Activated naive CD4-positive, alpha-beta T cell treated with anti-CD3 and anti-CD28 coated beads, Interleukin-2, amount 10 ng/mL, durations not matched to agents 7 days and 5 days (primary cell): ENCODE data around the gene SMG7.

ENCODE experiments used
- CTCF ChIA-PET: fragments of 350-600 bp; sonication (Branson Sonifier 250); formaldehyde crosslinking; loops from one replicate; lab custom pipeline; 2021; ENCODE audit warnings: antibody characterized with exemption; lab: Charles Lee
- DNase-seq: peaks from one replicate; pipeline ENCODE4 v3.0.0-alpha.2; 2020
- H3K27ac Mint-ChIP-seq: one replicate; pipeline ENCODE4 v1.8.0; 2021; ENCODE audit warnings: mild to moderate bottlenecking, moderate library complexity, mixed read lengths
- H3K27me3 Mint-ChIP-seq: one replicate; pipeline ENCODE4 v1.8.0; 2021; ENCODE audit warnings: mild to moderate bottlenecking, mixed read lengths
- H3K36me3 Mint-ChIP-seq: one replicate; pipeline ENCODE4 v1.8.0; 2021; ENCODE audit warnings: mixed read lengths
- H3K4me1 Mint-ChIP-seq: one replicate; pipeline ENCODE4 v1.8.0; 2021; ENCODE audit warnings: mixed read lengths
- H3K4me3 Mint-ChIP-seq: one replicate; pipeline ENCODE4 v1.8.0; 2021; ENCODE audit warnings: mild to moderate bottlenecking, moderate library complexity, mixed read lengths
- H3K9me3 Mint-ChIP-seq: one replicate; pipeline ENCODE4 v1.8.0; 2021; ENCODE audit warnings: mixed read lengths

The SMG7 gene

DNA sequence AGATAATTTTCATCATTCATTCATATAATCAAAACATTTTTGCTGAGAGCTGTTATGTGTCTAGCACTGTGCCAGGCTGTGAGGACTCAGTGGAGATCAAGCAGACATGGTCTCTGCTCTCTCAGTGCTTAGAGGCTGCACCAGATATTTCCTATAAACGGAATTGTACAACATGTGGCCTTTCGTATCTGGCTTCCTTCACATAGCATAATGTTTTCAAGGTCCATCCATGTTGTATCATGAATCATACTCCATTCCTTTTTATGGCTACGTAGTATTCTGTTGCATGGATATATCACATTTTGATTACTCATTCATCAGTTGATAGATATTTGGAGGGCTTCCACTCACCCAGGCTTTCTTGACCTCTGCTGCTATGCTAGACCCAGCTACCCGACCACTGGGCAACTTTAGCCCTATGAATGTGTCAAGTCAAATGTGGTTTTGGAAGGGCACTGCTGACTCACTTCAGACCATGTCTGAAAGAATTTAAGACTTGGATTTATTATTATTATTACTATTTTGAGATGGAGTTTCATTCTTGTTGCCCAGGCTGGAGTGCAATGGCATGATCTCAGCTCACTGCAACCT, 99.5 kb downstream of the SMG7 start:
- peaks cover 1% of the 10 kb centered on the region for H3K36me3 Mint-ChIP-seq

DNA sequence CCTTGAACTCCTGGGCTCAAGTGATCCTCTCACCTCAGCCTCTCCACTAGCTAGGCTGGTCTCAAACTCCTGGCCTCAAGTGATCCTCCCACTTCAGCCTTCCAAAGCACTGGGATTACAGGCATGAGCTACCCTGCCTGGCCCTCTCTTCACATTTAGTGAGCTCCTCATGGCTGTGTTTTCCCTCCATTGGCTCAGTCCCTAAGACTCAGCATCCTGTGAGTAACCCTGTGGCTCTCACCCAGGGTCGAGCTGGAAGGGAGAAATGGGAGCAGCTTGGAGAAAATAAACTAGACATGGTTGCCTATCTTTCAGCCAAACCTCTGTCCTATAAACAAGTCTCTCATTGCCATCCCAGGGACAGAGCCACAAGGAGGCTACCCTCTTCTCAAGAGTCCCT, 100.4 kb downstream of the SMG7 start:
- no peaks in the 10 kb centered on the region for H3K9me3 Mint-ChIP-seq
- CTCF ChIA-PET, result no interaction called here
- no peak overlapping the region for H3K27ac Mint-ChIP-seq
- peaks cover 12% of the 10 kb centered on the region for H3K4me1 Mint-ChIP-seq
- no peak overlapping the region for H3K4me3 Mint-ChIP-seq
- no peak for DNase-seq
- H3K36me3 Mint-ChIP-seq, result peaks cover 3% of the 10 kb centered on the region
- H3K27me3 Mint-ChIP-seq, result peaks cover 15% of the 10 kb centered on the region

More for the DNA sequence above, 99.5 kb downstream of the SMG7 start:
- no peak overlapping the region for H3K27ac Mint-ChIP-seq
- H3K27me3 Mint-ChIP-seq, result peaks cover 17% of the 10 kb centered on the region
- H3K4me1 Mint-ChIP-seq, result peaks cover 17% of the 10 kb centered on the region
- CTCF ChIA-PET, result interaction anchor here (0.7 kb wide), 1 partner anchor 57 kb away, joined by 3 read pairs; no protein-coding TSS in a partner anchor
- H3K9me3 Mint-ChIP-seq, result no peaks in the 10 kb centered on the region
- no peak overlapping the region for H3K4me3 Mint-ChIP-seq
- no peak for DNase-seq

DNA sequence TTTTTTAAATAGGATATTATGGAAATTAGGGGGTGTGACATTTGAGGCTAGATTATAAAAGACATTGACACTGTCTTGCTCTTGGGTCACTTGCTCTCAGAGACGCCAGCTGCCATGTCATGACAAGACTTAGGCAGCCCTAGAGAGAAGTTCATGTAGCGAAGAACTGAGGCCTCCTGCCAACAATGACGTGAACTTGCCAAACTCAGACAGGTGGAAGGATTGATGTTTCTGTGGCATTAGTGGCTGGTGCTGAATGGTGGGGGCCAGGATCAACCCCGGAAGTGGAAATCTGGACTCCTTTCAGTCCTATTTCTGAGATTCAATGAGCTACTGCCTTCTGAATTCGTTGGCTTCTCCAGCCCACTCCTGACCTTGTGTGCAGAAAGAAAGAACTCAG, 103.3 kb downstream of the SMG7 start:
- Mint-ChIP-seq H3K27me3 (peaks cover 5% of the 10 kb centered on the region), H3K4me3 (no peak overlapping the region), H3K9me3 (no peaks in the 10 kb centered on the region), H3K27ac (no peak overlapping the region), H3K4me1 (peaks cover 26% of the 10 kb centered on the region), H3K36me3 (peaks cover 2% of the 10 kb centered on the region)
- CTCF ChIA-PET, result interaction anchor here (0.6 kb wide), 1 partner anchor 62 kb away, joined by 3 read pairs; no protein-coding TSS in a partner anchor
- DNase-seq, result no peak

DNA sequence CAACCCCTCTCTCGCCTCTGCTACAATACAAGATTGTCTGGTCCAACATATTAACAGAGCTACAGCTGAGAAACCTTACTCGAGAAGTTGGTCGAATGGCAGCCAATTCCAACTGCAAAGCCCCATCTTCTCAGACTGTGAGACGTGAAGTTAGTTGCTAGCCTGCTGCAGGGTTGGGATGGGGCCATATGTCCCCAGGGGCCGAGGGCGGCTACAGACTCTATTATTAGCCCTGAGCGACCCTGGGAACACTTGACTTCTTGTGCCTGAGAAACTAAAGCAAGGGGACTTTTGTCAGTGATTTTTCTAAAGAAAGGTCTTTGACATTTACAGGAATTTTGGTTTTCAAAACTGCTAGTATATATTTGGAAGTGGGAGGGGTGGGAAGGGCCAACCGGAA, 104.2 kb downstream of the SMG7 start:
- no peak overlapping the region for H3K27ac Mint-ChIP-seq
- H3K27me3 Mint-ChIP-seq, result peaks cover 5% of the 10 kb centered on the region
- peaks cover 3% of the 10 kb centered on the region for H3K36me3 Mint-ChIP-seq
- H3K4me1 Mint-ChIP-seq, result peaks cover 32% of the 10 kb centered on the region
- H3K4me3 Mint-ChIP-seq, result no peak overlapping the region
- H3K9me3 Mint-ChIP-seq, result no peaks in the 10 kb centered on the region
- no peak for DNase-seq
- CTCF ChIA-PET, result interaction anchor here (1.3 kb wide), 1 partner anchor 28 kb away, joined by 3 read pairs; no protein-coding TSS in a partner anchor

DNA sequence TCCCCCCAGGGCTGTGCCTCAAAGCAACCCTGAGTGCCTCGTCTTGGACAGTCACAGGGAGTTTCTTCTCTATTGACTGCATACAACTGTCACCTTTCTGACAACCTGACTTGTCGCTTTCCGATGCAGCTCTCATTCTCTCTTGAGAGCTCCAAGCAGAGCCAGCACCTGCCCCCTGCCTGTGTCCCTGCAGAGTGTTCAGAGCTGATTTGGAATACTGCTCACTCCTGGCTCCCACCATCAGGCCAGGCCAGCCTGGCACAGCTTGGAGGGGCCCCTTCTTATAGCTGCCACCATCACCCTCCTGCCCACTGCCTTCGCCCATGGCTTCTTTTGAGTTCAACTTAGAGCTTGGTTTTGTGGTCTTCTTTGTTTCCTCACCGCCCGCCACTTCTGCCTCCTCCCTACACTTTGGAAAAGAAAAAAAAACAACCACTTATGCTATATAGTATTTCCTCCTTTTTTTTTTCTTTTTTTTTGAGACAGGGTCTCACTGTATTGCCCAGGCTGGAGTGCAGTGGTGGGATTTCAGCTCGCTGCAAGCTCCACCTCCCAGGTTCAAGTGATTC, 105.7 kb downstream of the SMG7 start:
- CTCF ChIA-PET, result interaction anchor here (0.8 to 3.3 kb wide), 5 partner anchors 10 to 299 kb away, joined by 3 to 19 read pairs (median 4); partner anchors contain the start of gene NCF2
- no peak for DNase-seq
- Mint-ChIP-seq H3K27me3 (peaks cover 5% of the 10 kb centered on the region), H3K27ac (peak overlapping the region; percentile 60), H3K36me3 (peaks cover 3% of the 10 kb centered on the region), H3K4me1 (peaks cover 41% of the 10 kb centered on the region), H3K9me3 (no peaks in the 10 kb centered on the region), H3K4me3 (no peak overlapping the region)

DNA sequence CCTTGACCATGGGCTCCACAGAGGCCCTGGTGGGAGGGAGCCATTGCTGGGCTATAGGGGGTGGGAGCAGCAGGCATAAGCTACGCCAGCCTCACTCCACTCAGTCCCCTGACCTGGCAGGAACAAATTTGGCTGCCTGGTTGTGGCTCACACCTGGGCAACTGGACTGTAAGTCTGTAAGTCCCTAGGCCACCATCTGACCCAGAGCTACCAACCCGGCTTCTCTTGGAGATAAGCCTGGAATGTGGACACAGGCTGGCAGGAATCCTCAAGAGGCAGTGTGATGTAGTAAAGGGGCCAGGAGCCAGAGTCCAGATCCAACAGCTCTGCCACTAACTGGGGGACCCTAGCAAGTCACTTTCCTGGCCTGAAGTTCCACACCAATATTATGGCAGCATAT, 106.6 kb downstream of the SMG7 start:
- Mint-ChIP-seq H3K27ac (no peak overlapping the region), H3K36me3 (peaks cover 4% of the 10 kb centered on the region), H3K4me3 (no peak overlapping the region), H3K4me1 (peaks cover 43% of the 10 kb centered on the region), H3K27me3 (peaks cover 5% of the 10 kb centered on the region), H3K9me3 (no peaks in the 10 kb centered on the region)
- no peak for DNase-seq
- CTCF ChIA-PET, result interaction anchor here (2.0 to 3.3 kb wide), 3 partner anchors 10 to 16 kb away, joined by 4 to 19 read pairs (median 12); partner anchors contain the start of gene NCF2

DNA sequence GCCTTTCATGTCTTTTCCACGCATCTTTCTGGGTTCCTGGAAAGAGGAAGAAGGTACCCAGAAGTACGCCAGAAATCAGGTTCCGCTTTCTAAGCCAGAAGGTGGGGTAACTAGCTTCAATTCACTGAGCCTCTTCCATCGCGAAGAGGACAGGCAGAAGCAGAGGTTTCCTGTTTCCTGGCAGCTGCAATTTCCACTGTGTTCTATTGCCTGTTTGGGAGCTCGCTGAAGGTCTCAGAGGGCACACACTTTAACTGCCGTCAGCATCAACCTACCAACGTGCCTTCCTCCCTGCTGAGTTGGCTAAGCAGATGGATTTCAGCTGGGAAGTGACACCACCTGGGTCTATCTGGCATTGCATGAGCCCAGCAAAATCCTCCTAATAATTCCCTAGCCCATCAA, 108.0 kb downstream of the SMG7 start:
- Mint-ChIP-seq H3K4me3 (peak overlapping the region; percentile 23), H3K27ac (peak overlapping the region; percentile 86), H3K4me1 (peaks cover 52% of the 10 kb centered on the region), H3K9me3 (no peaks in the 10 kb centered on the region), H3K36me3 (peaks cover 6% of the 10 kb centered on the region), H3K27me3 (peaks cover 5% of the 10 kb centered on the region)
- DNase-seq, result peak; percentile 55
- CTCF ChIA-PET, result interaction anchor here (0.9 to 3.3 kb wide), 8 partner anchors 10 to 104 kb away, joined by 3 to 19 read pairs (median 4); partner anchors contain the start of gene NCF2

DNA sequence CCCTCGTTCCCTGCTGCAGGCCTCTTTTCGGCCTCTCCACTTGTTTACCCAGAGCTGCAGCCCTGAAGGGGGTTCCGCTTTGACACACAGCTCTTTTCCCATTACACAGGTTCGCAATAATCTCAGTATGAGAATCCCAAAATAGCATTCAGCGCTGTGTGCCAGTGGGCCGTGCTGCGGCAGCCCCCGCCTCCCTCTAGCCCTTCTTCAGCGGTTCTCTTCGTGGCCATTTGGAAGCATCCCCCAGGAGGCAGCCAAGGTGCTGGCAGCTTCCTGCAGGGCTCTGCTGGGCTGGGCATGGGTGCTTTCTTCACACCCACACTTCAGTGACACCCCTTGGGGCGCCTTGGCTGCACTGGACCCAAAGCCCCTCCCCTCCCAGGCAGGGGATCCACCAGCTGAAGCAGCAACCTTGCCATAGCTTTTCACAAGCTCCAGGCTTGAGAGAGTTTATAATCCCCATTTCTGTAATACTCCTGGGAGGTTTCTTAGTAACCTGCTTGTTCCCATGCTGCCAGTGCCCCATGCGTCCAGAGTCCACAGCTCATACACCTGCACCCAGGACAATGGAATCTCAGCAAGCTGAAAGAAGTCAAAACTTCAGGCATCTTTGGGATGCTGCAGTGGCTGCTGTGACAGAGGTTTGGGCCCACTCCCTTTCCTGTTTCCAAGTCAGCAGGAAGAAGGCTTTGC, 109.9 kb downstream of the SMG7 start:
- CTCF ChIA-PET, result interaction anchor here (1.0 kb wide), 1 partner anchor 24 kb away, joined by 3 read pairs; no protein-coding TSS in a partner anchor
- no peak overlapping the region for H3K27ac Mint-ChIP-seq
- H3K4me1 Mint-ChIP-seq, result peaks cover 57% of the 10 kb centered on the region
- H3K9me3 Mint-ChIP-seq, result no peaks in the 10 kb centered on the region
- DNase-seq, result no peak
- H3K27me3 Mint-ChIP-seq, result peaks cover 5% of the 10 kb centered on the region
- H3K4me3 Mint-ChIP-seq, result no peak overlapping the region
- peaks cover 8% of the 10 kb centered on the region for H3K36me3 Mint-ChIP-seq

DNA sequence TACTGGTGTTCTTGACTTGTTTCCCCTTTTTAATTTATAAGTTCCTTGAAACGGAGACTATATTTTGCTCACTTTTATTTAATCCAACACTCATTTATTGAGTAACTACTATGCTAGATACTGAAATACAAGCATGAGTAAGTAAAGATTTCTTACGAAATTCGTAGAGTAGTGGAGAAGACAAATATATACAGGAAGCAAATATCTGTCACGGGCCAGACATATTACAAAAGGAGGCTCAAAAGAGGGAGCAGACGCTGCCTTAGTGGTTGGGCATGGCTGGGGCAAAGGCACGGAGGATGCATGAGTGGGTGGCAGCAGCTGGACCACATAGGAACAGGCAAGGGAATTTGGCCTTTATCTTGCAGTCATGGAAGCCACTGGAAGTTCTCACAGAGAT, 111.2 kb downstream of the SMG7 start:
- Mint-ChIP-seq H3K27ac (no peak overlapping the region), H3K4me1 (peaks cover 51% of the 10 kb centered on the region)

DNA sequence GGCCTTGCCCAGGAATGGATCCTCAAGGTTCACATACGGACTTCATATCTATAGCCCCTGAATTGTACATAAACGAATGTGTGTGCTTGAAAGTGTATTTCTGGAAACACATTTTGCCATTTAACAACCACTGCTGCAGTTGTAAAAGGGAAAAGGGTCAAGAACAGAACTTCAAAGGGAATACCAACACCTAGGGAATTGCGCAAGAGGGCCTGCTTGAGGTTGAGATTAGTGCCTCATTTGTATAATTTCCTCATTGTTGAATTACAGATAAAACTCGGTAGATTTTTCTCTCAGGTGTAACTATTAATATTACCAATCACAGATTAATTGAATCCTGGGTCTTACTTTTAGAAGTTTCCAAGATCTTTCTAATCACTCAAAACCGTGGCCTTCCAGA, 111.8 kb downstream of the SMG7 start:
- Mint-ChIP-seq H3K27ac (no peak overlapping the region), H3K36me3 (peaks cover 8% of the 10 kb centered on the region), H3K9me3 (no peaks in the 10 kb centered on the region), H3K4me3 (no peak overlapping the region), H3K4me1 (peaks cover 53% of the 10 kb centered on the region), H3K27me3 (no peaks in the 10 kb centered on the region)
- CTCF ChIA-PET, result no interaction called here
- no peak for DNase-seq

More for the DNA sequence above, 111.2 kb downstream of the SMG7 start:
- no peaks in the 10 kb centered on the region for H3K9me3 Mint-ChIP-seq
- no peak overlapping the region for H3K4me3 Mint-ChIP-seq
- H3K27me3 Mint-ChIP-seq, result no peaks in the 10 kb centered on the region
- DNase-seq, result no peak
- CTCF ChIA-PET, result no interaction called here
- peaks cover 8% of the 10 kb centered on the region for H3K36me3 Mint-ChIP-seq

DNA sequence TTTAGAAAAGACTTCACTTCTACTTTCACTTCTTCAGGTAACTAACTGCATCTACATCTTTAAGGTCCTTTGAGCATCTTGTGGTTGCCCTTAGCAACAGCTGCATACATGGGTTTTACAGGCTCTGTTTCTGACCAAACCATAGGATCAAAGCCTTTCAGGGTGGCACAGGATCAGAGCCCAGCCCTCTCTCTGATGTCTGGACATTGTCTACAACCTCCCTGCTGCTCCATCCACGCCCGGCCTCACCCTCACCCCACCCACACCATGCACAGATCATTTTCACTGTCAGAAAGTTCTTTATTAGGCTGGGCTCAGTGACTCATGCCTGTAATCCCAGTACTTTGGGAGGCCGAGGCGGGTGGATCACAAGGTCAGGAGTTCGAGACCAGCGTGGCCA, 112.7 kb downstream of the SMG7 start:
- Mint-ChIP-seq H3K9me3 (no peaks in the 10 kb centered on the region), H3K27ac (peak overlapping the region; percentile 70), H3K36me3 (peaks cover 8% of the 10 kb centered on the region), H3K4me1 (peaks cover 56% of the 10 kb centered on the region), H3K27me3 (no peaks in the 10 kb centered on the region), H3K4me3 (no peak overlapping the region)
- CTCF ChIA-PET, result no interaction called here
- peak; percentile 50 for DNase-seq

DNA sequence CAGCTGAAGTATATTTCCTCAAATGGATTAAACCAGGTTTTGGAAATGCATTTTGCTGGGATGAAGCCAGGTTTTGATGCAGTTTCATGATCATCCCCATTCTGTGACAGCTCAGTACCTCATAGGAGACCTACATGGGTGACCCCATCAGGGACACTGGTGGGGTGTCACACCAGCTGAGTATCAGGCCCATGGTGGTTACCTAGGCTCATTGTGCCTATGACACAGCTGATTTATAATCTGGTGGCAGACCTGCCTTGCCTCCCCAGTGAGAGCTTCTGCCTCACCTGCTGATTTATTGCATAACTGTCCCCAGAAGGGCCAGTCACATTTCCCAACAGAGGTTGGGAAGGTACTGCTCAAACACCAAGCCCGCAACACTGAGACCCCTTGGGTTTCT, 114.2 kb downstream of the SMG7 start:
- DNase-seq, result no peak
- CTCF ChIA-PET, result no interaction called here
- peaks cover 58% of the 10 kb centered on the region for H3K4me1 Mint-ChIP-seq
- no peak overlapping the region for H3K27ac Mint-ChIP-seq
- H3K36me3 Mint-ChIP-seq, result peaks cover 7% of the 10 kb centered on the region
- H3K27me3 Mint-ChIP-seq, result no peaks in the 10 kb centered on the region
- H3K4me3 Mint-ChIP-seq, result no peak overlapping the region
- H3K9me3 Mint-ChIP-seq, result no peaks in the 10 kb centered on the region

DNA sequence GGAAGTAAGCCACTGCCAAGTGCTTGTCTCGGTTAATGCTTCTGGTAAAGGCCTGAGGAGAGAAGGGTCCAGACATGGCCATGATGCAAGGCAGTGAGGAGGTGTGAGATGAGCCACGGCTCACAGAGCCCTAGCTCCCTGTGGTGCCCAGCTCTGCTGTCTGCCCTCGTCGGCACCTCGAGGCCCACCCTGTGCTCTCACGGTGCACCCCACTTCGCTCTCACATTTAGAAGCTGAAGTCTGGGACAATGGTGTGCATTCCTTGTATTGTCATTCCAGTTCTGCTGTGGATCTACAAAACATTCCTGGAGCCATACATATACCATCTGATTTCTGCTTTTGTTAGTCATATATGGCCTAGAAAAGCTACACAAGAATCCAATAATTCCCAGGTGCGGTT, 114.6 kb downstream of the SMG7 start:
- no peaks in the 10 kb centered on the region for H3K27me3 Mint-ChIP-seq
- no peaks in the 10 kb centered on the region for H3K9me3 Mint-ChIP-seq
- peaks cover 7% of the 10 kb centered on the region for H3K36me3 Mint-ChIP-seq
- CTCF ChIA-PET, result no interaction called here
- H3K4me1 Mint-ChIP-seq, result peaks cover 55% of the 10 kb centered on the region
- no peak overlapping the region for H3K27ac Mint-ChIP-seq
- no peak overlapping the region for H3K4me3 Mint-ChIP-seq
- no peak for DNase-seq

DNA sequence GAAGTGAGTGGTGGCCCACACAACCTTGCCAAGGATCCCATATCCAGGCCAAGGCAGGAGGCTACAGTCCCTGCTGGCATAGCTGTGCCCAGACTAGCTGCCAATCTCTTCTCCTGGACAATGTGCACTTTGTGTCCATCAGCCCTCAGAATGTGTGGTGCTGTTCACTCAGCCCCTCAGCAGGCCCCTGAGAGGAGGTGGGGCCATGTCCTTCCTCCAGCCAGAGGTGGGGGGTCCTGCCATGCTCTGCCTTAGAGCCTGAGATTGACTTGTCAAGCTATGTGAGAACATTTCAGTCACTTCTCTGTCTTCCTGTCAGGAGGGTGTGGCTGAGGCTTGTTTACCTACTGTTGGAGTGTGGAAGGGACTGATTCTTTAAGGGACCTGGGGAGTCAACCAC, 116.5 kb downstream of the SMG7 start:
- Mint-ChIP-seq H3K4me1 (peaks cover 52% of the 10 kb centered on the region), H3K36me3 (peaks cover 5% of the 10 kb centered on the region), H3K4me3 (peak overlapping the region; percentile 62), H3K9me3 (no peaks in the 10 kb centered on the region), H3K27ac (peak overlapping the region; percentile 87), H3K27me3 (peaks cover 5% of the 10 kb centered on the region)
- CTCF ChIA-PET, result interaction anchor here (1.3 to 3.4 kb wide), 3 partner anchors 9 to 118 kb away, joined by 3 to 19 read pairs (median 4); no protein-coding TSS in a partner anchor
- DNase-seq, result peak; percentile 42
